IPS DF 4.7 (cell line): Measurements from ENCODE around the gene CLIP2.
A peak's percentile ranks its signal among the peaks of the same experiment; 100 is the strongest.
"Not testable (repeated sequence)": the region's sequence is repeated elsewhere in the genome, so short reads cannot be mapped to it uniquely, and the experiment has no call there.

ENCODE experiments used
- DNase-seq: peaks from one replicate; pipeline ENCODE4 v3.0.0-alpha.2; 2013; ENCODE audit warnings: low spot score; ENCODE audit errors: extremely low read depth

Gene CLIP2

GRCh38 chr7:74289018-74289658, at the start of gene CLIP2:
TSS of gene CLIP2 (plus strand) at chr7:74289407. CDS start at chr7:74317547, 28,140 bp downstream.
- no peak for DNase-seq

- DNase-seq = no peak
Observed at GRCh38 chr7:74240482-74240881, 48.7 kb upstream of the CLIP2 start.

DNA sequence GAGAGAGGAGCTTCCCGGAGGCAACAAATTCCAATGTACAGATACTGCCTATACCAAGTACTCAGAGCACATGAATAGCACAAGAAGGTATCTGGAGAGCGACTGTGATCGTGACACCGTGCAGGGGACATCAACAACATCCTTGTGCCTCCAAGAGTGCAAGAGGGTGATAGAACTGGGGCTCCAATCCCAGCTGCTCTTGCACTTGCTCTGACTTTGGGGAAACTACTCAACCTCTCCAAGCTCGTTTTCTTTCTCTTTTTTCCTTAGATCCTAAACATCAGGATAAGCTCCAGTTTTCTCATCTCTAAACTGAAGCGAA, 47.1 kb upstream of the CLIP2 start:
- DNase-seq = no peak

DNA sequence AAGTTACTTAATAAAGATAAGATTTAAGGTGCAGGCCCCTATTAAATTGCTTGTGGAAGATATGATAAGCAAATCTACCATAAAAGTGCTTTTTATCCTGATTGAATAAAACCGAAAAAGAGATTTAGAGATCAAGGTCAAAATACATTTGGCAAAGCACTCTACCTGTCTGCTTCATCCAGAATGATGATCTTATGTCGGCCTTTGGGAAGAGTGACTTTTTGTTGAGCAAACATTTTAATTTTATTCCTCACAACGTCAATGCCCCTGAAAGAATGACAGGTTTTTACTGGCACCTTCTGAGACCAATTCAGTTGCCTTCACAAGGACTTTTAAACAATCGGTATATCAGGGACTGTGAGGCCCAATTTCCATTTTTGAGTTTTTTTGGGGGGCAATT, 42.7 kb upstream of the CLIP2 start:
- DNase-seq = no peak

DNA sequence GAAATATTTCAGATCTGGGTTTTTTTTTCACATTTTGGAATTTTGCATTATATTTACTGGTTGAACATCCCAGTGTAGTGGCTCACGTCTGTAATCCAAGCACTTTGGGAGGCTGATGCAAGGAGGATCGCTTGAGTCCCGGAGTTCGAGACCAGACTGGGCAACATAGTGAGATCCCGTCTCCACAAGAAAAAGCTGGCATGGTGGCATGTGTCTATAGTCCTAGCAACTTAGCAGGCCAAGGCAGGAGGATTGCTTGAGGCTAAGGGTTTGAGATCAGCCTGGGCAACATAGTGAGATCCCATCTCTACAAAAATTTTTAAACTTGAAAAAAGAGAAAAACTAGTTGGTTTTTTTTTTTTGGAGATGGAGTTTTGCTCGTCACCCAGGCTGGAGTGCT, 41.1 kb upstream of the CLIP2 start:
- DNase-seq = no peak

GRCh38 chr7:74249058-74249457, 40.1 kb upstream of the CLIP2 start:
- DNase-seq = not testable (repeated sequence)

GRCh38 chr7:74252893-74253292, 36.3 kb upstream of the CLIP2 start:
- DNase-seq = no peak

- no peak for DNase-seq
Observed at GRCh38 chr7:74253331-74253730, 35.9 kb upstream of the CLIP2 start.

GRCh38 chr7:74253835-74254128, 35.4 kb upstream of the CLIP2 start:
- DNase-seq = no peak

DNA sequence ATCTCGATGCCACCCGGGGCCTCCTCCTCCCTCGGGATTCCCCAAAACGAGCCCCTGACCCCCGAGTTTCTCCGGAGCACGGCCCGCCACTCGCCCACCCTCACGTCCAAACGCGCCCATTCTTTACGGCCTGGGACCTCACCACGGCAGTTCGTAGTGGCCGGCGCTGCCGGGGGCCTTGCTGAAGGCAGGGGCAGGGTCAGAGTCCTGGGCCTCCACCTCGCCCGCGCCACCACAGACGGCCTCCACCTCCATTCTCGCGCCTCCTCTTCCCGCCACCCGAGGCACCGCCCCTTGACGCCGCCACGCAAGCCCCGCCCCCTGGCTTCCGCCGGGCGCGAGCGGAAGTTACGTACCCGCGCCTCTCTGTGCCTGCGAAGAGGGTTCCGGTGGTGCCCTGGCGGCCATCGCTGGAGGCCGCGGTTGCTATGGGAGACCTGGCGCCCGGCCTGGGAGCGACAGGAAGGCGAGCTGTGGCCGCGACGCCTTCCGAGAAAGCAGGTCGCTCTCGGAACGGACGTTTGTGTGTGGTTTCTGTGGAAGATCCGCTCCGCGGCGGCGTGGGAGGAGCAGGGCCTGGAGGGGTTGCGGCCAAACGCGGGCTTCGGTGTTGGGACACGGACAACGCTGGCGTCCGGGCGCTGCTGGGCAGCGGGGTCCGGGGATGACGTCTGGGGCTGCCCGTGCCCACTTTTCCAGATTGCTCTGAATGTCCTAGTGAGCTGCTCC, 34.9 kb upstream of the CLIP2 start, which contains the start of gene RFC2:
Gene RFC2, minus strand, starts transcription at position 271 of the 729 bp plus-strand sequence. Its CDS starts 16 bp downstream, at position 255.
- DNase-seq = peak; percentile 76

DNA sequence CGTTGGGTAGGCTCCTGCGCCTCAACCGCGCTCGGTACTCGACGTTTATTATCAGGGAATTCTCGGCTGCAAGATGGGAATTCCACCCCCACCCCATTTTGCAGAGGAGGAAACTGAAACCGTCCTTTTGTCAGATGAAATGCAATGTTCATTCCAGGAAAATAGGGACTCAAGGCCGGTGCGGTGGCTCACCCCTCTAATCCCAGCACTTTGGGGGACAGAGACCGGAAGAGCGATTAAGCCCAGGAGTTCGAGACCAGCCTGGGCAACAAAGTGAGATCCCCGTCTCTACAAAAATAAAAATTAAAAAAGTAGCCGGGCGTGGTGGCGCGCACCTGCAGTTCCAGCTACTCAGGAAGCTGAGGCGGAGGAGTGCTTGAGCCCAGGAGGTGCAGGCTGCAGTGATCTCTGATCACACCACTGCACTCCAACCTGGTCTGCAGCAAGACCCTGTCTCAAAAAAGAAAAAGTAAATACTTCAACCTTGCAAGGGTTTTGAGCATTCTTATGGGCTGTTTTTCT, 34.3 kb upstream of the CLIP2 start:
- DNase-seq = no peak

GRCh38 chr7:74255461-74255860, 33.7 kb upstream of the CLIP2 start:
- DNase-seq = not testable (repeated sequence)

- DNase-seq = no peak
Observed at GRCh38 chr7:74256491-74257408, 32.5 kb upstream of the CLIP2 start.

- DNase-seq = no peak
Observed at GRCh38 chr7:74258639-74259038, 30.6 kb upstream of the CLIP2 start.

DNA sequence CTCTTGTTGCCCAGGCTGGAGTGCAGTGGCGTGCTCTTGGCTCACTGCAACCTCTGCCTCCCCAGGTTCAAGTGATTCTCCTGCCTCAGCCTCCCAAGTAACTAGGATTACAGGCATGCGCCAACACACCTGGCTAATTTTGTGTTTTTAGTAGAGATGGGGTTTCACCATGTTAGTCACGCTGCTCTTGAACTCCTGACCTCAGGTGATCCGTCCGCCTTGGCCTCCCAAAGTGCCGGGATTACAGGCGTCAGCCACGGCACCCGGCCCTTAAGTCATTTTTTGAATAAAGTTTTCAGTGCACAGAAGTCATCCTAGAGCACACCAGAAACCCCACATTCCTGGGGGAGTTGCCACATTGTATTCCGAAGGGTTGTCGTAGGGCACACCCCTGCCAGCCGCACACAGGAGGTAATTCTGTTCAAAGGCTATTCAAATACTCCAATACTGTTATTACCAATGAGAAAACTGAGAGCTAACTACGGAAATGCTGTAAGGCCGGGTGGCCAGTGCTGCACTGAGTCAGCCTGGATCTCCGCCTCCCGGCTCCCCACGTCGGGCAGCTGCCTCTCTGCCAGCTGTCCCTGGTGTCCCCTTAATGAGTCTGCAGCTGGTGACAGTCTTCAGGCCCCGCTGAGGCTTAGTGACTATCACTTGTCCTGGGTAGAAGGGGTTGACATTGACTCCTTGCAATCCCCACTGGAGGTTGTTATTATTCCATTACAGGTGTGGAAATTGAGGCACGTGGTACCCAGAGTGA, 26.4 kb upstream of the CLIP2 start:
- no peak for DNase-seq

GRCh38 chr7:74263399-74264120, 25.6 kb upstream of the CLIP2 start:
- no peak for DNase-seq

GRCh38 chr7:74266191-74266963, 22.8 kb upstream of the CLIP2 start:
- no peak for DNase-seq

DNA sequence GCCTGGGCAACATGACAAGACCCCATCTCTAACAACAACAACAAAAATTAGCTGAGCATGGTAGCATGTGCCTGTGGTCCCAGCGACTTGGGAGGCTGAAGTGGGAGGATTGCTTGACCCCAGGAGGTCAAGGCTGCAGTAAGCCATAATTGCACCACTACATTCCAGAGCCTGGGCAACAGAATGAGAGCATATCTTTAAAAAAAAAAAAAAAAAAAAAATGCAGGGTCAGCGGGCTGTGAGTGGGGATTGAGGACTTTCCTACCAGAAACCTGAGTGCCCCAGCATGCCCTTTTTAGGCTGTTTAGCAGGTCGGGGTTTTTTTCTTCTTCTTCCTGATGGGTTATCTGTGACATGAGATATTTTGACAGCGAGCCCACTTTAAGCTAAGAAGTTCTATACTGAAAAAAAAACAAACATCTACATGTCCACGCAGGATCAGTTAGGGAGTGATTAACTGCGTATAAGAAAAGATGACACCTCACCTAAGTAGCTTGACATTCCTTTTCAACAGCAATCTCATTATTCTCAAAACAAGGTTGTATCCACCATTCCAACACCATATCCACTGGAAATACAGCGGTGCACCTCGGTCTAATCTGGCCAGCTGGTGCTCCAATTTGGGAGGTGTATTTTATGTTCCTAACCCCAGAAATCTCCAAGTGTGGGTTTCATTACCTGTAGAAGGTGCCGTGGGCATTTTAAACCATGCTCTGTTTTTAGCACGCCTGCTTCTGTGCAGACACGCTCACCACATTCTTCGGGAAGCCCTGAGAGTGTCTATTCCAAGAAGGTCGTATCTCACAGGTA, 21.2 kb upstream of the CLIP2 start:
- DNase-seq = no peak

GRCh38 chr7:74269757-74270277, 19.4 kb upstream of the CLIP2 start:
- DNase-seq = no peak
